ENCODE data around the gene PLEKHJ1. TPM values are rescaled to one million over a fixed set of nuclear protein-coding genes. Genes with fewer than 3 reads are reported as not detected.

PLEKHJ1 gene
- total and polyA plus RNA-seq, 2 of the 13 experiments (the other 11 are each of a cell fraction or from before 2014, with no cell fraction given) = 70.5 to 130 TPM

- in situ Hi-C loops (cut with HindIII; ENCODE audit: extremely low pct_ligation_motif_present, low pct_unique_long_range_greater_than_20kb) (no loop called here), intact Hi-C loops (cut with micrococcal nuclease; ENCODE audit: unreplicated experiment) (no loop called here)
- peaks cover 51% of the 10 kb centered on the region for H4K20me1 ChIP-seq (ENCODE audit: insufficient read depth, low read length)
- 86% methylated on average over 23 of the region's 41 CpGs for WGBS (ENCODE audit: low lambda C conversion rate)
- no peak overlapping the region for H2AFZ ChIP-seq (ENCODE audit: low read length)
- H3K4me2 ChIP-seq (ENCODE audit: low read depth, low read length) = peak overlapping the region; percentile 98
- H3K9ac ChIP-seq (ENCODE audit: insufficient read depth, low read depth, low read length) = peak overlapping the region; percentile 44; the same call in 1 of the 2 replicates
- peak overlapping the region; percentile 58 for H3K27ac ChIP-seq (ENCODE audit: extremely low read length, insufficient read depth, low read length)
- POLR2A ChIA-PET = interaction anchor here (1.4 to 5.8 kb wide), 2 partner anchors 20 to 26 kb away, joined by 4 to 35 read pairs; no protein-coding TSS in a partner anchor
- H3K4me3 ChIP-seq (replicated peaks in 1 of 3; ENCODE audit: insufficient read depth in 1 of 3, low read depth in 2 of 3, low read length in 3 of 3) = peak overlapping the region in 1 of 3 experiments; percentile 17; a peak in 1 of 6 replicates
- FAIRE-seq (no peak), DNase-seq (ENCODE audit: low spot score) (no peak), ATAC-seq (no peak)
- peaks cover 68% of the 10 kb centered on the region for H3K79me2 ChIP-seq (ENCODE audit: insufficient read depth, low read length)
- no peaks in the 10 kb centered on the region for H3K27me3 ChIP-seq (ENCODE audit: control insufficient read depth in 1 of 2, insufficient read depth in 2 of 2, low read length in 2 of 2)
- peaks cover 74% of the 10 kb centered on the region for H3K4me1 ChIP-seq (ENCODE audit: insufficient read depth, low read length)
- CTCF ChIA-PET (ENCODE audit: low intra/inter-chr PET ratio, low total read pairs) = no interaction called here
- no TSS peak for BruUV-seq (replicated peaks)
- H3K36me3 ChIP-seq (replicated peaks in 1 of 2; ENCODE audit: control insufficient read depth in 1 of 2, insufficient read depth in 2 of 2, low read length in 2 of 2) = peaks cover 17 to 34% of the 10 kb centered on the region in 2 experiments; a peak in 4 of 5 replicates
- no peaks in the 10 kb centered on the region for H3K9me3 ChIP-seq (ENCODE audit: low read length)
- TF ChIP-seq KDM5B (CRISPR knock-in tag; IDR thresholded peaks at IDR 0.05; ENCODE audit: borderline replicate concordance) (no peak), FLYWCH1 (CRISPR knock-in tag; IDR thresholded peaks at IDR 0.05) (no peak), SAFB2 (CRISPR knock-in tag; IDR thresholded peaks at IDR 0.05; ENCODE audit: borderline replicate concordance, low read depth) (no peak), PLSCR1 (CRISPR knock-in tag; IDR thresholded peaks at IDR 0.05; ENCODE audit: borderline replicate concordance) (no peak), NR3C1 (CRISPR knock-in tag; IDR thresholded peaks at IDR 0.05) (no peak), ZFX (CRISPR knock-in tag; IDR thresholded peaks at IDR 0.05; ENCODE audit: low read depth) (0 out of 2 replicates have a peak, but pooled peaks have one; percentile 5), RBFOX2 (IDR thresholded peaks at IDR 0.05; ENCODE audit: low read depth, low read length) (0 out of 2 replicates have a peak, but pooled peaks have one; percentile 38), SKI (IDR thresholded peaks at IDR 0.05; ENCODE audit: partially characterized antibody) (no peak), AFF4 (CRISPR knock-in tag; IDR thresholded peaks at IDR 0.05) (no peak), GTF3A (CRISPR knock-in tag; conservative IDR thresholded peaks at IDR 0.05) (no peak), ZNF530 (CRISPR knock-in tag; IDR thresholded peaks at IDR 0.05; ENCODE audit: low read depth) (no peak), MXD1 (CRISPR knock-in tag; IDR thresholded peaks at IDR 0.05) (peak; percentile 43; the same call in 1 of the 2 replicates), ZNF460 (CRISPR knock-in tag; IDR thresholded peaks at IDR 0.05; ENCODE audit: borderline replicate concordance) (no peak), ZNF513 (CRISPR knock-in tag; conservative IDR thresholded peaks at IDR 0.05) (no peak), ZNF337 (CRISPR knock-in tag; IDR thresholded peaks at IDR 0.05; ENCODE audit: borderline replicate concordance, low read depth) (no peak)
Measured at GRCh38 chr19:2240881-2241760, 5.0 kb upstream of the PLEKHJ1 start.
